ENCODE measurements around the gene LDB3.
A peak's percentile ranks its signal among the peaks of the same experiment; 100 is the strongest.
"Not testable (repeated sequence)": the region's sequence is repeated elsewhere in the genome, so short reads cannot be mapped to it uniquely, and the experiment has no call there.

LDB3 gene

DNA sequence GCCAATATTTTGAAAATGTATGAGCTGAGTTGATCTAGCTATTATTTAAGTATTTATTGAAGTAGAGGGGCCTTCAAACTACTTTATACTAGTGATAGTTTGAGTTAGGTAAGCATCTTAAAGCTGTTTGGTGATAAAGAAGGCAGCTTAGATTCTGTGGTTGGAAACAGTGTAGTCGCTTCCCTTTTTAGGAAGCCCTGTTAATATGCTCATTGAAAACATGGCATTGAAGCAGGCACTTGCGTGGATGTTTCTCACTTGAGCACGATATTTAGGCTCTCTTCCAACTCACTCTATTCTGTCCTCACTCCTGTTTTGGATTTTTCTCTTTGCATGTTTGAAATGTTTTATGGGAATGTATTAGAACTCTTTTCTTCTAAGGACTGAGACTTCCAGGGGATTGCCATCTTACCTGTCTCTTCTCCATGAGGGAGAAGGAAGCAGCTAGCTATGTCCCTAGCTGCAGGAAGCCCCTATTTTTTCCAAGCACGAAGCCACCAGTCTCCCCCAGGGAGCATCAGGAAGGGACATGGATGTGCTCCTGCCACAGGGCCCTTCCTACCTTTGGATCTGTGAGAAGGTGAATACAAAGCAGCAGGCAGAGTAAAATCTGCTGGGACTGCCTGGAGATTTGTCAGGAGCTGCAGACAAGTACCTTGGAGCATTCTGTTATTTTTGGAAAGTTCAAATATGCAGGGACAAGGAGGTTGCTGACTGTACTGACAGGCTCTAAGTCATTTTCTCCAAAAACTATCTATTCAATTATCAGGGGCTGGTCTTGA, 66.1 kb downstream of the LDB3 start:
- H3K4me3 ChIP-seq (ENCODE audit: low read depth in 1 of 5, low read length in 5 of 5): no peak overlapping the region

DNA sequence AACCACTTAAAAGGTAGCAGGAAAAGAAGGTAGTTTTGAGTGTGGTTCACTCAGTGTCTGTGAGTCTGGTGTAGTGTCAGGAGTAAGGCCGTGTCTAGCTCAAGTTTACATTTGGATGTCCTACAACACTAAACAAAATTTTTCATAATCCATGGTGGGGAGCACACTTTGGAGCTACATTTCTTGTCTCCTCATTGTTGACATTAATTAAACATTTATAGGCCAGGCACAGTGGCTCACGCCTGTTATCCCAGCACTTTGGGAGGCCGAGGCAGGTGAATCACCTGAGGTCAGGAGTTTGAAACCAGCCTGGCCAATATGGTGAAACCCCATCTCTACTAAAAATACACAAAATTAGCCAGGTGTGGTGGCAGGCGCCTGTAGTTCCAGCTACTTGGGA, 67.0 kb downstream of the LDB3 start:
- not testable (repeated sequence) for H3K4me3 ChIP-seq (ENCODE audit: low read depth in 1 of 5, low read length in 5 of 5); H3K36me3 ChIP-seq (ENCODE audit: control insufficient read depth in 5 of 5, insufficient read depth in 5 of 5, low read length in 5 of 5); H3K9me3 ChIP-seq (ENCODE audit: control insufficient read depth in 5 of 5, low read length in 5 of 5); H3K27me3 ChIP-seq (ENCODE audit: control insufficient read depth in 5 of 5, insufficient read depth in 4 of 5, low read length in 5 of 5); H3K27ac ChIP-seq (ENCODE audit: low read depth, low read length); H3K9ac ChIP-seq (ENCODE audit: low read length in 5 of 5)
- peaks cover 0 to 38% (median 6%) of the 10 kb centered on the region in 5 donors for H3K4me1 ChIP-seq (ENCODE audit: control insufficient read depth in 5 of 5, insufficient read depth in 5 of 5, low read length in 5 of 5)

More for the DNA sequence above, 66.1 kb downstream of the LDB3 start:
- Histone ChIP-seq H3K9me3 (ENCODE audit: control insufficient read depth in 5 of 5, low read length in 5 of 5) (no peaks in the 10 kb centered on the region), H3K4me1 (ENCODE audit: control insufficient read depth in 5 of 5, insufficient read depth in 5 of 5, low read length in 5 of 5) (peaks cover 0 to 47% (median 10%) of the 10 kb centered on the region in 5 donors), H3K36me3 (ENCODE audit: control insufficient read depth in 5 of 5, insufficient read depth in 5 of 5, low read length in 5 of 5) (no peaks in the 10 kb centered on the region), H3K27me3 (ENCODE audit: control insufficient read depth in 5 of 5, insufficient read depth in 4 of 5, low read length in 5 of 5) (peaks cover 0 to 2% (median 0%) of the 10 kb centered on the region in 5 donors), H3K27ac (ENCODE audit: low read depth, low read length) (no peak overlapping the region), H3K9ac (ENCODE audit: low read length in 5 of 5) (no peak overlapping the region)

DNA sequence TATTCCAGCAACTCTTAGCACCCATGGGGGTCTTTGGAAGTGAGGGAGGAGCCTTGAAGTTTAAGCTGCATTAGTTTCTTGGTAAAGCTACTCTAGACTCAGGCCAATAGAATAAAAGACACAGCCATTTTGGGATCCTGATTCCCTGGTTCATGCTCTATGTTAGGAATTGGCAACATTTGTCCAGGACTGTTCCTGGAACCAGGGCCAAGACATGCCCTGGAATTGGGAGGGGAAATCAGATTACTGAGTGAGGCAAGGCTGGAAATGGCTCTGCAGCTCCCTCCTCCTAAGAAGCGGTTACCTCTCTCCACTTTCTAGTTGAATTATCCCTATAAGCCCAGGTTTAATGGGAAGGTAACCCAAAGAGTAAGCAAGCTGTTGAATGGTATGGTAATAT, 73.9 kb downstream of the LDB3 start:
- Histone ChIP-seq H3K4me1 (ENCODE audit: control insufficient read depth in 5 of 5, insufficient read depth in 5 of 5, low read length in 5 of 5) (peaks cover 0 to 25% (median 17%) of the 10 kb centered on the region in 5 donors), H3K9me3 (ENCODE audit: control insufficient read depth in 5 of 5, low read length in 5 of 5) (no peaks in the 10 kb centered on the region), H3K27me3 (ENCODE audit: control insufficient read depth in 5 of 5, insufficient read depth in 4 of 5, low read length in 5 of 5) (peaks cover 0 to 6% (median 2%) of the 10 kb centered on the region in 5 donors), H3K4me3 (ENCODE audit: low read depth in 1 of 5, low read length in 5 of 5) (no peak overlapping the region), H3K36me3 (ENCODE audit: control insufficient read depth in 5 of 5, insufficient read depth in 5 of 5, low read length in 5 of 5) (no peaks in the 10 kb centered on the region), H3K9ac (ENCODE audit: low read length in 5 of 5) (no peak overlapping the region), H3K27ac (ENCODE audit: low read depth, low read length) (no peak overlapping the region)

GRCh38 chr10:86744067-86744725, 75.9 kb downstream of the LDB3 start:
- H3K4me1 ChIP-seq (ENCODE audit: control insufficient read depth in 5 of 5, insufficient read depth in 5 of 5, low read length in 5 of 5): peaks cover 0 to 28% (median 19%) of the 10 kb centered on the region in 5 donors
- H3K27me3 ChIP-seq (ENCODE audit: control insufficient read depth in 5 of 5, insufficient read depth in 4 of 5, low read length in 5 of 5): peaks cover 0 to 6% (median 0%) of the 10 kb centered on the region in 5 donors
- peak overlapping the region in 2 of 5 donors; percentile 3 to 7 for H3K9ac ChIP-seq (ENCODE audit: low read length in 5 of 5)

GRCh38 chr10:86747796-86748581, 79.7 kb downstream of the LDB3 start:
- H3K36me3 ChIP-seq (ENCODE audit: control insufficient read depth in 5 of 5, insufficient read depth in 5 of 5, low read length in 5 of 5): no peaks in the 10 kb centered on the region
- H3K27me3 ChIP-seq (ENCODE audit: control insufficient read depth in 5 of 5, insufficient read depth in 4 of 5, low read length in 5 of 5): peaks cover 0 to 6% (median 0%) of the 10 kb centered on the region in 5 donors
- H3K4me1 ChIP-seq (ENCODE audit: control insufficient read depth in 5 of 5, insufficient read depth in 5 of 5, low read length in 5 of 5): peaks cover 0 to 18% (median 14%) of the 10 kb centered on the region in 5 donors
- H3K9me3 ChIP-seq (ENCODE audit: control insufficient read depth in 5 of 5, low read length in 5 of 5): no peaks in the 10 kb centered on the region
- H3K27ac ChIP-seq (ENCODE audit: low read depth, low read length): no peak overlapping the region
- no peak overlapping the region for H3K9ac ChIP-seq (ENCODE audit: low read length in 5 of 5)
- no peak overlapping the region for H3K4me3 ChIP-seq (ENCODE audit: low read depth in 1 of 5, low read length in 5 of 5)

More at GRCh38 chr10:86744067-86744725, 75.9 kb downstream of the LDB3 start:
- H3K27ac ChIP-seq (ENCODE audit: low read depth, low read length): peak overlapping the region; percentile 39
- H3K36me3 ChIP-seq (ENCODE audit: control insufficient read depth in 5 of 5, insufficient read depth in 5 of 5, low read length in 5 of 5): no peaks in the 10 kb centered on the region
- H3K9me3 ChIP-seq (ENCODE audit: control insufficient read depth in 5 of 5, low read length in 5 of 5): no peaks in the 10 kb centered on the region
- no peak overlapping the region for H3K4me3 ChIP-seq (ENCODE audit: low read depth in 1 of 5, low read length in 5 of 5)

- Histone ChIP-seq H3K4me1 (ENCODE audit: control insufficient read depth in 5 of 5, insufficient read depth in 5 of 5, low read length in 5 of 5) (peaks cover 0 to 13% (median 4%) of the 10 kb centered on the region in 5 donors), H3K9me3 (ENCODE audit: control insufficient read depth in 5 of 5, low read length in 5 of 5) (no peaks in the 10 kb centered on the region), H3K27me3 (ENCODE audit: control insufficient read depth in 5 of 5, insufficient read depth in 4 of 5, low read length in 5 of 5) (peaks cover 0 to 3% (median 0%) of the 10 kb centered on the region in 5 donors)
Measured at GRCh38 chr10:86749854-86750253, 81.5 kb downstream of the LDB3 start.

DNA sequence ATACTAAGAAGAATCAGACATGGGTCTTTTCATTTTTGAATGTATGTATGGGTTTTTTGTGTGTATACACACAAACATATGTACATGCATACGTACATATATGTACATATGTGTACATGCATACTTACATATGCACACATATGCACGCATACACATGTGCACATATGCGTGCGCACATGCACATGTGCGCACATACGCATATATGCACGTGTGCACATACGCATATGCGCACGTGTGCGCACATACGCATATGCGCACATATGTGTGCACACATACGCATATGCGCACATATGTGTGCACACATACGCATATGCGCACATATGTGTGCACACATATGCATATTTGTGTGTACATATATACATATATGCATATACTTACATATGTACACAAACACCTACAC, 83.2 kb downstream of the LDB3 start:
- peaks cover 0 to 3% (median 0%) of the 10 kb centered on the region in 5 donors for H3K27me3 ChIP-seq (ENCODE audit: control insufficient read depth in 5 of 5, insufficient read depth in 4 of 5, low read length in 5 of 5)
- no peak overlapping the region for H3K27ac ChIP-seq (ENCODE audit: low read depth, low read length)
- H3K4me3 ChIP-seq (ENCODE audit: low read depth in 1 of 5, low read length in 5 of 5): no peak overlapping the region
- H3K36me3 ChIP-seq (ENCODE audit: control insufficient read depth in 5 of 5, insufficient read depth in 5 of 5, low read length in 5 of 5): no peaks in the 10 kb centered on the region
- H3K4me1 ChIP-seq (ENCODE audit: control insufficient read depth in 5 of 5, insufficient read depth in 5 of 5, low read length in 5 of 5): peaks cover 2 to 25% (median 15%) of the 10 kb centered on the region in 5 donors
- no peak overlapping the region for H3K9ac ChIP-seq (ENCODE audit: low read length in 5 of 5)
- H3K9me3 ChIP-seq (ENCODE audit: control insufficient read depth in 5 of 5, low read length in 5 of 5): no peaks in the 10 kb centered on the region

More at GRCh38 chr10:86749854-86750253, 81.5 kb downstream of the LDB3 start:
- no peak overlapping the region for H3K9ac ChIP-seq (ENCODE audit: low read length in 5 of 5)
- no peaks in the 10 kb centered on the region for H3K36me3 ChIP-seq (ENCODE audit: control insufficient read depth in 5 of 5, insufficient read depth in 5 of 5, low read length in 5 of 5)
- H3K27ac ChIP-seq (ENCODE audit: low read depth, low read length): no peak overlapping the region
- H3K4me3 ChIP-seq (ENCODE audit: low read depth in 1 of 5, low read length in 5 of 5): no peak overlapping the region

GRCh38 chr10:86752311-86752710, 84.0 kb downstream of the LDB3 start:
- Histone ChIP-seq H3K4me1 (ENCODE audit: control insufficient read depth in 5 of 5, insufficient read depth in 5 of 5, low read length in 5 of 5) (peaks cover 2 to 25% (median 16%) of the 10 kb centered on the region in 5 donors), H3K27ac (ENCODE audit: low read depth, low read length) (no peak overlapping the region), H3K27me3 (ENCODE audit: control insufficient read depth in 5 of 5, insufficient read depth in 4 of 5, low read length in 5 of 5) (peaks cover 0 to 3% (median 0%) of the 10 kb centered on the region in 5 donors), H3K9me3 (ENCODE audit: control insufficient read depth in 5 of 5, low read length in 5 of 5) (no peaks in the 10 kb centered on the region), H3K36me3 (ENCODE audit: control insufficient read depth in 5 of 5, insufficient read depth in 5 of 5, low read length in 5 of 5) (no peaks in the 10 kb centered on the region), H3K9ac (ENCODE audit: low read length in 5 of 5) (no peak overlapping the region), H3K4me3 (ENCODE audit: low read depth in 1 of 5, low read length in 5 of 5) (no peak overlapping the region)

GRCh38 chr10:86753051-86753450, 84.7 kb downstream of the LDB3 start:
- Histone ChIP-seq H3K27ac (ENCODE audit: low read depth, low read length) (no peak overlapping the region), H3K4me3 (ENCODE audit: low read depth in 1 of 5, low read length in 5 of 5) (no peak overlapping the region), H3K9me3 (ENCODE audit: control insufficient read depth in 5 of 5, low read length in 5 of 5) (no peaks in the 10 kb centered on the region), H3K27me3 (ENCODE audit: control insufficient read depth in 5 of 5, insufficient read depth in 4 of 5, low read length in 5 of 5) (peaks cover 0 to 3% (median 0%) of the 10 kb centered on the region in 5 donors), H3K9ac (ENCODE audit: low read length in 5 of 5) (no peak overlapping the region), H3K4me1 (ENCODE audit: control insufficient read depth in 5 of 5, insufficient read depth in 5 of 5, low read length in 5 of 5) (peaks cover 2 to 27% (median 21%) of the 10 kb centered on the region in 5 donors), H3K36me3 (ENCODE audit: control insufficient read depth in 5 of 5, insufficient read depth in 5 of 5, low read length in 5 of 5) (no peaks in the 10 kb centered on the region)

Data from subcutaneous abdominal adipose tissue (tissue), 5 donors.